NCI-H1436 treated with DMSO at 0.1 percent for 48 hours (cell line): ENCODE measurements around the gene PDE2A.
"Not testable (repeated sequence)": the region's sequence is repeated elsewhere in the genome, so short reads cannot be mapped to it uniquely, and the experiment has no call there.

ENCODE experiments used
- DNase-seq: peaks from one replicate; lab custom pipeline; 2025; lab: John Stamatoyannopoulos, UW

The PDE2A gene

DNA sequence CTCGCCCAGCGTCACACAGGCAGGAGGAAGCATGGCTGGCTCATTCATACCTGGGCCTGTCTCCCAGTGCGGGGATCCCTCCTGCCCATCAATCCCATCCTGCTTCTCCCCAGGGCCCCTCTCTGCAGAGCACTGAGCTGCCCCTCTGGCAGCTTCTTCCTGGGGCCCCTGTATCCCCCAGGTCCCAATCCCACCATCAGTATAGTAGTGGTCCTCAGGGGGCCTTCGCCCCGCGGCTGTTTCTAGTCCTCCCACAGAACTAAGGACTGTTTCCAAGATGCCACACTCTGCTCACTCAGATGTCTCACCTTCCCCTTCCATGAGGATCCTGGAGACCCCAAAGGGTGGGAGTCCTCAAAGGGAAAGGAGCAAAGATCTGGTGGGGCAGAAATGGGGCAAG, 97.6 kb downstream of the PDE2A start:
- DNase-seq: no peak

DNA sequence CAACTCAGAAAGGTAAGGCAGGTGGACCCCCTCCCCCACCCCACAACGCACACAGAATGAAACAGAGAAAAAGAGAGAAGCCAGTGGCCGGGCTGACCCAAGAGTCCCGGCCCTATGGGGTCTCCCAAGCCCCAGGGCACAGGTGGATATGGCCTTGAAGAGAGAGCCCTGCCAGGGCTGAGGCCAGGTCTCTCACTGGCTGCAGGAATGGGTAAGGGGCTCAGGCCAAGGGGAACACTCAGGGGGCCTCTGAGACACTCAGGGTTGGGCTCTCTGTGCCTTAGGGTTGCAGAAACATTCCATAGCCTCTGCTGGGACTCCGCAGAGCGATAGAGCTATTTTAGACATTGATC, 98.0 kb downstream of the PDE2A start:
- DNase-seq: no peak

- no peak for DNase-seq
These were observed 98.5 kb downstream of the PDE2A start for GRCh38 chr11:72575533-72576242.

DNA sequence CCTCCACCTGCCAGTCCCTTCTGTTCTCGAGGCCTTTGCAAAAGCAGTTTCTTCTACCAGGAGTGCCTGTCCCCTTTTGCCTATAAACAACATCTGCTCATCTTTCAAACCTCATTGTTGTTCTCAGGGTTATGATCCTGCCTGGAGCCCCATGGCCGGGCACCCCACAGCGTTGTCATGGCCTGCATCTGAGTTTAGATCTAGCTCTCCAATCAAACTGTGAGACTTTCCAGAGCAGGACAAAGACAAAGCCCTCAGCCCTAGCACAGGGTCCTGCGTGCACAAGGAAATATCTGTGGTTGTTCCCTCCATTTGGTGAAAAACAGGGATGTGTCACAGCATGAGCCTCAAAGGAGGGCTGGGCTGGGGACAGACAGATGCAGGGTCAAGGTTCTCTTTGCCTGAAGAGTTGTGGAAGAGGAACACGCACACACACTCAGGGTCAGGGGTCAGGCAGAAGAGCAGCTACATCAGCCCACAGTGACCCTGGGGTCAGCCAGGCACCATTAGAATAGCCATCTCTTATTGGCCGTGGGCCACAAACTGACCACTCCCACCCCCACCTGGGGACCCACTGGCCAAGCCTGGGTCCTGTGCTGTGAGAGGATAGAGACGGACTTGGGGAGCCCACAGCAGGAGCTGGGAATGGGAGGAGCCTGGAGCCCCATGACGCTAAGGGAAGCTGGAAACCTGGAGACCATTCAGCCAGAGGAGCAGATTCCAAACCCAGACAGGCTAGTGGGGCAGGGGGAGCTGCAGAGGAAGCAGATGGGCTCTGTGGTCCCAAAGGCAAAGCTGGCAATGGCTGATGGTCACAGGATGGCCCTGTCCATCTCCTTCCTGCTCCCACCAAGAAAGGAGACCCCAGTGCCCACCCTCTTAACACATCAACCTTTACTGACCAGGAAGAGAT, 99.4 kb downstream of the PDE2A start:
- no peak for DNase-seq

GRCh38 chr11:72573855-72574445, 100.3 kb downstream of the PDE2A start:
- DNase-seq: no peak

DNA sequence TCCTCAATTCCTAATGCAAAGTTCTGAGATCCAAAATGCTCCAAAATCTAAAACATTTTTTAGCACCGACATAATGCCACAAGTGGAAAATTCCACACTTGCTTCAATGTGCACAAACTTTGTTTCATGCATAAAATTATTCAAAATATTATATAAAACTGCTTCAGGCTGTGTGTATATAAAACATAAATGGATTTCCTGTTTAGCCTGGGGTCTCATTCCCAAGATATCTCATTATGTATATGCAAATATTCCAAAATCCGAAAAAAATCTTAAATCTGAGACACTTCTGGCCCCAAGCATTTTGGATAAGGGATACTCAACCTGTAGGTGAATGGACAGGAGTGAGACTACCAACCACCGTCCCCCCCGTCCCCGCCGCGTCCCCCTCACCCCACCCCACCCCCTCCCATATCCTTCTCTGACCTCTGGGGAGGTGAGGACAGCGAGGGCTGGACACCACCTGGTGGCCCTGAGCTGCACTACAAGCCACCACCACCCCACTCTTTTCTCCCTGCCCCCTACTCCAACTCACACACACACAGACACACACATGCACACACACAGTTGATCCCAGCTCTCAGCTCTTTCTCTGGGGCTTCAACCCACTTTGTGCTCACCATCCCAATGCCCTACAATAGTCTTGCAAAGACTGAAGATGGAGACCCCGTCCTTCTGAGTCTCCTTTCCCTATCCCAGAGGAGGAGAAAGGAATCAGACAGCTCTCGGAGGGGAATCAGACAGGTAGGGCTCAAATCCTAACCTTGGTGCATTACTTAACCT, 101.0 kb downstream of the PDE2A start:
- DNase-seq: peak; percentile 3

GRCh38 chr11:72572540-72572939, 101.7 kb downstream of the PDE2A start:
- DNase-seq: not testable (repeated sequence)

GRCh38 chr11:72570893-72571661, 103.1 kb downstream of the PDE2A start:
- no peak for DNase-seq

DNA sequence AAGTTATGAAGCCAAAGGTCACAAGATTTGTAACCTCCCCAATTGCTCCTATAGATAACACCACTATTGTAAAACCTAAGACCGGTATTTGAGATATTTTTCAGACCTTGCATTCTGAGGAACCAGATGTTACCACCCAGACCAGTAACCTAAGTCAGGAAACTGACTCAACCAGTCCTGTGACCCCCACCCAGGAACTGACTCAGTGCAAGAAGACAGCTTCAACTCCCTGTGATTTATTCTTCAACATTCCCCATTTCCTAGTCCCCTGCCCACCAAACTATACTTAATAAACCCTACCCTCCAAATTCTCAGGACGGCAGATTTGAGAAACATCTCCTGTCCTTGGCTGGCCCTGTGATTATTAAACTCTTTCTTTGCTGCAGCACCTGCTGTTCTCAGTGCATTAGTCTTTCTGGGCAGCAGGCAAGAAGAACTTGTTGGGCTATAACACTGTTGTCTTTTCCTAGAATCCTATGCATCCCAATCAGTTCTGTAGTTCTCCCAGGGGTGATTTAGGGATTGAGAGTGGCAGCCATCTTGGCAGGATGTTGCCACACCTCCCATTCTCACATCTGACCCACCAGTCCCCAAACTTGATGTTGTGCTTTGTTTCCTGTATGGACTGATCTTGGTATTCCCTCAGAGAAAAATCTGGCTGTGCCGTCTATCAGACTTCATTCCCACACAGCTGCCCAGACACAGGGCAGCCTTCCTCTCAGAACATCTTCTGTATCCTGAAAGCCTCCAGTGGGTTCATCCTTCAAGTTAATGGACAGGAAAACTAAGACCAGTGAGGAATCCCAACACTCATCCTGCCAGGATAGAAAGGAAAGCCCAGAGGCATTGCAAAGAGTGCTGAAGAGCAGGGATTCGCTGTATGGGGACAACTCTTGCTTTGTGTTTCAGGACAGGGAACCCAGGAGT, 104.0 kb downstream of the PDE2A start:
- no peak for DNase-seq

DNA sequence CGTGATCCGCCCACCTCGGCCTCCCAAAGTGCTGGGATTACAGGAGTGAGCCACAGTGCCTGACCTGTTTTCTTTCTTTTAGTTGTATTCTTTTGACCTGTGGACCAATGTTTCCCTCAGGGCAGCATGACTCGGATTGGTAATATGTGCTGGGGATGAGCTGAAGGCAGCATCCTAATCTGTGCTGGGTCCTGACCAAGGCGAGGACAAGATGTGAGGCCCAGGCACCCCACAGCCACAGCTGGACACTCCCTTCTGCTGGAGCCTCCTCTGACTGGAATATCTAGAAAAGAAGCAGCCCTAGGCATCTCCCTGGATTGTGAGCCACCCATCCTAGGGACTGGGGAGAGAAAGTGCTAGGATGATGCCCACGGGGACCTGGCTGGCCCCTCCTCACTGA, 105.4 kb downstream of the PDE2A start:
- no peak for DNase-seq

DNA sequence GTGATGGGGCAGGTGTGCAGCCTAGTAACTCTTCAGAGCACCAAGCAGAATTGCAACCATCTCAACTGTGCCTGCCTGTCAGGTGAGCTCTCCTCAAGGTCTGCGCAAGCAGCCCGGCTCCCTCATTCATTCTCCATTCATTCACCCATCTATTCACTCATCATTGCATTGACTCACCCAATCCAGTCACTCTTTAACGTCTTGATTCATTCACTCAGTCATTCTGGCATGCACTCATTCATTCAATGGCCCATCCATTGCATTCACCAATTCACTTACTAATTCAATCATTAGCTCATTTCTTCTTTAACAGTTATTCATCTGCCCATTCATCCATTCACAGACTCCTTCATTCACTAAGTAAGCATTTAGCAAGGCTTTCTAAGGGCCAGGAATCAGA, 111.8 kb downstream of the PDE2A start:
- peak; percentile 11 for DNase-seq

DNA sequence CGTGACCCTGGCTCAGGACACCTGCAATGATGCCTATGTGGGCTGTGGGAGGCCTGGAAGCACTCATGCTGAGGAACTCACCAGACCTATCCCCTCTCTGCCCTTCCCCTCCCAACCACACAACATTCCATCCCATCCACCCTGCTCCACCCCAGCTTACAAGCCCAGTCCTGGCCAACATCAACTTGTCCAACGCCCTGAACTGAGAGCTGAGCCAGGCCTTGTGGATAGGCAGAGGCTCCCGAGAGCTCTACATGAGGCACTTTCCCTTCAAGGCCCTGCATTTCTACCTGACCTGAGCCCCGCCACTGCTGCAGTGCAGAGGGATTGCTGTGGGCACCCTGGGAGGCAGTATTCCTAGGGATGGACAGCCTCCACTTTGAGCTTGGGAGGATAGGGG, 112.4 kb downstream of the PDE2A start:
- DNase-seq: no peak

GRCh38 chr11:72560864-72561263, 113.4 kb downstream of the PDE2A start:
- DNase-seq: not testable (repeated sequence)

DNA sequence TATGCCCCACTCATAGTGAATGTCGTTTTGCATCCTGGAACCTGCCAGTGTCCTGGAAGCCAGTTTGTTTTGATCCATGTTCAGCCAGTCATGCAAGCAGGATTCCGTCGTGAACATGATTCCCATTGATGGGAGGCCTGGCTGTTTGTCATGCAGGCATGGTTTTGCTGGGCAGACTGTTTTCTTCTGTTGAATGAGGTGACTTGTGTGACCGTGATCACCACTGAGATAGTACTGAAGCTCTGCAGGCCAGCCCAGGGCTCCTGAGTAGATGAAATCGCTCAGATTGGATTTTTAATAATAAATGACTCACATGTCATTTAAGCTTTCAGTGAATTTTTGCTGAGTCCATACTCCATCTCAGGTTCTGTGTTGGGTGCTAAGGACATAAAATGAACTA, 117.8 kb downstream of the PDE2A start:
- no peak for DNase-seq

DNA sequence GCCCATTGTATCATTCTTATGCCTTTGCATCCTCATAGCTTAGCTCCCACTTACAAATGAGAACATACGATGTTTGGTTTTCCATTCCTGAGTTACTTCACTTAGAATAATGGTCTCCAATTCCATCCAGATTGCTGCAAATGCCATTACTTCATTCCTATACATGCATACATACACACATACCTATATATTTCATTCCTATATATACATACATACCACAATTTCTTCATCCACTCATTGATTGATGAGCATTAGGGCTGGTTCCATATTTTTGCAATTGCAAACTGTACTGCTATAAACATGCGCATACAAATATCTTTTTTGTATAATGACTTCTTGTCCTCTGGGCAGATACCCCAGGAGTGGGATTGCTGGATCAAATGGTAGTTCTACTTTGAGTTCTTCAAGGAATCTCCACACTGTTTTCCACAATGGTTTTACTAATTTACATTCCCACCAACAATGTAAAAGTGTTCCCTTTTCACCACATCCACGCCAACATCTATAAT, 119.2 kb downstream of the PDE2A start:
- DNase-seq: not testable (repeated sequence)

- no peak for DNase-seq
These were observed 120.5 kb downstream of the PDE2A start for GRCh38 chr11:72553706-72554105.

- no peak for DNase-seq
These were observed 121.8 kb downstream of the PDE2A start for GRCh38 chr11:72552399-72552910.

DNA sequence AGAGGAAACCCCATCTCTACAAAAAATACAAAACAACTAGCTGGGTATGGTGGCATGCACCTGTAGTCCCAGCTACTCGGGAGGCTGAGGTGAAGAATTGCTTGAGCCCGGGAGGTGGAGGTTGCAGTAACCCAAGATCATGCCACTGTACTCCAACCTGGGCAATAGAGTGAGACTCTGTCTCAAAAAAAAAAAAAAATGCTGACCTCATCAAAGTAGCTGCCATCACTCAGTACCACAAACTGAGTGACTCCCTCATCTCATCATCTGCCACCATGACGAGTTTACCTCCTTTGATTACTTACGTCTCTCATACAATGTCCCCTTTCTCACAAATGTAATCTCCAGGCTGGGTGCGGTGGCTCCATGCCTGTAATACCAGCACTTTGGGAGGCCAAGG, 122.7 kb downstream of the PDE2A start:
- DNase-seq: no peak

GRCh38 chr11:72548463-72548862, 125.8 kb downstream of the PDE2A start:
- DNase-seq: no peak

DNA sequence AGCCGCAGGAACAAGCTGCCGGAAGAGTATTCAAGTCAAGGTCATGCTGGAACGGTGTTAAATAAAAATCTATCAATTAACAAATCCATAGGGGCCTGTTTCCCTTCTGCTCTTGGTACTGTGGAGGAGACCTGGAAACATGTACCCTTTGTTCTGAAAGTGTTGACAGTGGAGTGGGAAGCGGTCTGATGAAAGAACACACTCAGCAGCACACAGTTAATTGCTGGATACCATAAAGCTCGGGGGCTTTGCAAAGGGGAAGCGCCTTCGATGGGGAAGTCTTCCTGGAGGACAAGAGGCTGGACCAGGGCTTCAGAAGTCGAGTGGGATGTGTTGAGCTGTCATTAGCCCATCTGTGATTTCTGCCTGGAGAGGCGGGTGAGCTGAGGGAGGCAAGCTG, 127.4 kb downstream of the PDE2A start:
- DNase-seq: peak; percentile 38
